WTC11 (cell line): ENCODE results near the gene ZNF710. TPM values are rescaled to one million over a fixed set of nuclear protein-coding genes. Genes with fewer than 3 reads are reported as not detected.

Experiments used
- ATAC-seq: fragments of 200-7000 bp; cut with Tn5 transposase; 2 replicates; pipeline ENCODE4 v1.10.0; 2021; ENCODE audit warnings: mild to moderate bottlenecking, moderate library complexity
- CTCF ChIA-PET: fragments of 300-600 bp; sonication (Branson Sonifier 250); formaldehyde crosslinking; loops from one replicate; lab custom pipeline; 2021; ENCODE audit warnings: antibody characterized with exemption; lab: Charles Lee
- POLR2A ChIA-PET: fragments of 350-600 bp; sonication (Branson Sonifier 250); formaldehyde crosslinking; loops from one replicate; lab custom pipeline; 2021; ENCODE audit warnings: antibody characterized with exemption; lab: Charles Lee
- DNase-seq: peaks from one replicate; pipeline ENCODE4 v3.0.0; 2021; ENCODE audit warnings: low spot score
- H3K27ac Mint-ChIP-seq: 2 replicates; pipeline ENCODE4 v1.8.0; 2021; ENCODE audit warnings: mixed read lengths
- H3K27me3 Mint-ChIP-seq: 2 replicates; pipeline ENCODE4 v1.8.0; 2021; ENCODE audit warnings: low read depth, mild to moderate bottlenecking, moderate library complexity, mixed read lengths
- H3K36me3 Mint-ChIP-seq: 2 replicates; pipeline ENCODE4 v1.8.0; 2021; ENCODE audit warnings: mixed read lengths
- H3K4me1 Mint-ChIP-seq: 2 replicates; pipeline ENCODE4 v1.8.0; 2022; ENCODE audit warnings: mixed read lengths
- H3K4me3 Mint-ChIP-seq: 2 replicates; pipeline ENCODE4 v1.8.0; 2021; ENCODE audit warnings: mild to moderate bottlenecking, moderate library complexity, mixed read lengths
- H3K9me3 Mint-ChIP-seq: 2 replicates; pipeline ENCODE4 v1.8.0; 2021; ENCODE audit warnings: mixed read lengths
- CREM ChIP-seq: sonication (generic); formaldehyde crosslinking; IDR thresholded peaks from 2 replicates; pipeline ENCODE4 v1.8.1; 2022; ENCODE audit warnings: mild to moderate bottlenecking, missing genetic modification reagents, moderate library complexity
- FOXP1 ChIP-seq: sonication (generic); formaldehyde crosslinking; IDR thresholded peaks from 2 replicates; pipeline ENCODE4 v1.8.0; 2022; ENCODE audit warnings: missing genetic modification reagents, mild to moderate bottlenecking, moderate library complexity, borderline replicate concordance
- GTF2I ChIP-seq: fragments of 250-450 bp; sonication (Bioruptor Pico); conservative IDR thresholded peaks from 2 replicates; pipeline ENCODE4 v1.4.0; 2021; ENCODE audit warnings: mild to moderate bottlenecking
- IRF2 ChIP-seq: sonication (generic); formaldehyde crosslinking; IDR thresholded peaks from 2 replicates; pipeline ENCODE4 v1.8.0; 2022; ENCODE audit warnings: low read depth, missing genetic modification reagents, borderline replicate concordance
- KAT7 ChIP-seq: sonication (generic); formaldehyde crosslinking; IDR thresholded peaks from 2 replicates; pipeline ENCODE4 v1.8.1; 2023; ENCODE audit warnings: missing genetic modification reagents, mild to moderate bottlenecking, borderline replicate concordance
- NFYB ChIP-seq: sonication (generic); formaldehyde crosslinking; conservative IDR thresholded peaks from 2 replicates; pipeline ENCODE4 v1.8.0; 2022; ENCODE audit warnings: low read depth, missing genetic modification reagents
- RELA ChIP-seq: sonication (generic); formaldehyde crosslinking; IDR thresholded peaks from 2 replicates; pipeline ENCODE4 v1.8.1; 2022; ENCODE audit warnings: missing genetic modification reagents, mild to moderate bottlenecking, borderline replicate concordance
- TEAD1 ChIP-seq: sonication (generic); formaldehyde crosslinking; IDR thresholded peaks from 2 replicates; pipeline ENCODE4 v1.8.0; 2022; ENCODE audit warnings: mild to moderate bottlenecking, missing genetic modification reagents
- ZNF121 ChIP-seq: sonication (generic); formaldehyde crosslinking; IDR thresholded peaks from 2 replicates; pipeline ENCODE4 v1.8.0; 2023; ENCODE audit warnings: missing genetic modification reagents
- ZNF263 ChIP-seq: sonication (generic); formaldehyde crosslinking; IDR thresholded peaks from 2 replicates; pipeline ENCODE4 v1.8.1; 2022; ENCODE audit warnings: low read depth, mild to moderate bottlenecking, moderate library complexity, missing genetic modification reagents
- total RNA-seq: library from RNA; stranded (reverse); gene quantifications from 3 replicates; pipeline ENCODE4 v1.2.3, GENCODE V29; 2021
- TF ChIP-seq, protein P1 (sequence below): sonication (generic); formaldehyde crosslinking; IDR thresholded peaks from 2 replicates; pipeline ENCODE4 v1.8.1; 2023; ENCODE audit warnings: mild to moderate bottlenecking, missing genetic modification reagents
- TF ChIP-seq, protein P2 (sequence below): sonication (generic); formaldehyde crosslinking; IDR thresholded peaks from 2 replicates; pipeline ENCODE4 v1.8.1; 2023; ENCODE audit warnings: mild to moderate bottlenecking, missing genetic modification reagents
- TF ChIP-seq, protein P3 (sequence below): sonication (generic); formaldehyde crosslinking; IDR thresholded peaks from 2 replicates; pipeline ENCODE4 v1.8.1; 2022; ENCODE audit warnings: low read depth, missing genetic modification reagents, borderline replicate concordance
- TF ChIP-seq, protein P4 (sequence below): sonication (generic); formaldehyde crosslinking; IDR thresholded peaks from 2 replicates; pipeline ENCODE4 v1.8.0; 2023; ENCODE audit warnings: mild to moderate bottlenecking, missing genetic modification reagents
- TF ChIP-seq, protein P5 (sequence below): sonication (generic); formaldehyde crosslinking; IDR thresholded peaks from 2 replicates; pipeline ENCODE4 v1.8.1; 2022; ENCODE audit warnings: low read depth, mild to moderate bottlenecking, moderate library complexity, missing genetic modification reagents, borderline replicate concordance
- TF ChIP-seq, protein P6 (sequence below): sonication (generic); formaldehyde crosslinking; conservative IDR thresholded peaks from 2 replicates; pipeline ENCODE4 v1.8.1; 2023; ENCODE audit warnings: mild to moderate bottlenecking, low read depth, missing genetic modification reagents, moderate library complexity
- TF ChIP-seq, protein P7 (sequence below): sonication (generic); formaldehyde crosslinking; IDR thresholded peaks from 2 replicates; pipeline ENCODE4 v1.8.0; 2022; ENCODE audit warnings: missing genetic modification reagents

The ZNF710 gene
- total RNA-seq, 1 experiment from 2014 or later, result 25.9 TPM

DNA sequence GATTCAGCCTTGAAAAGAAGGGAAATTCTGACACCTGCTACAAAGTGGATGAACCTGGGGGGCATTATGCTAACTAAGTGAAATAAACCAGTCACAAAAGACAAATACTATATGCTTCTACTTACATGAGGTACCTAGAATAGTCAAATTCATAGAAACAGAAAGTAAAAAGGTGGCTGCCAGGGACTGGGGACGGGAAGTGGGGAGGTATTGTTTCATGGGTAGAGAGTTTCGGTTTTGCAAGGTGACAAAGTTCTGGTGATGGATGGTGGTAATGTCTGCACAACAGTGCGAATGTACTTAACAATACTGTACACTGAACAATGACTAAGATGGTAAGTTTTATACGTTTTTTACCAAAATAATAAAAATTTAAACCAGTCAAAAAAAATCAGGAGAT is 96.4 kb downstream of the ZNF710 start:
- TF ChIP-seq GTF2I (CRISPR knock-in tag) (no peak), CREM (CRISPR knock-in tag) (no peak), ZNF263 (no peak), ZNF121 (no peak), KAT7 (CRISPR knock-in tag) (no peak), RELA (CRISPR knock-in tag) (no peak), TEAD1 (CRISPR knock-in tag) (no peak), IRF2 (CRISPR knock-in tag) (no peak), NFYB (CRISPR knock-in tag) (no peak), FOXP1 (no peak)
- TF ChIP-seq, protein P1, sequence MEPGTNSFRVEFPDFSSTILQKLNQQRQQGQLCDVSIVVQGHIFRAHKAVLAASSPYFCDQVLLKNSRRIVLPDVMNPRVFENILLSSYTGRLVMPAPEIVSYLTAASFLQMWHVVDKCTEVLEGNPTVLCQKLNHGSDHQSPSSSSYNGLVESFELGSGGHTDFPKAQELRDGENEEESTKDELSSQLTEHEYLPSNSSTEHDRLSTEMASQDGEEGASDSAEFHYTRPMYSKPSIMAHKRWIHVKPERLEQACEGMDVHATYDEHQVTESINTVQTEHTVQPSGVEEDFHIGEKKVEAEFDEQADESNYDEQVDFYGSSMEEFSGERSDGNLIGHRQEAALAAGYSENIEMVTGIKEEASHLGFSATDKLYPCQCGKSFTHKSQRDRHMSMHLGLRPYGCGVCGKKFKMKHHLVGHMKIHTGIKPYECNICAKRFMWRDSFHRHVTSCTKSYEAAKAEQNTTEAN (CRISPR knock-in tag), result no peak
- TF ChIP-seq, protein P2, sequence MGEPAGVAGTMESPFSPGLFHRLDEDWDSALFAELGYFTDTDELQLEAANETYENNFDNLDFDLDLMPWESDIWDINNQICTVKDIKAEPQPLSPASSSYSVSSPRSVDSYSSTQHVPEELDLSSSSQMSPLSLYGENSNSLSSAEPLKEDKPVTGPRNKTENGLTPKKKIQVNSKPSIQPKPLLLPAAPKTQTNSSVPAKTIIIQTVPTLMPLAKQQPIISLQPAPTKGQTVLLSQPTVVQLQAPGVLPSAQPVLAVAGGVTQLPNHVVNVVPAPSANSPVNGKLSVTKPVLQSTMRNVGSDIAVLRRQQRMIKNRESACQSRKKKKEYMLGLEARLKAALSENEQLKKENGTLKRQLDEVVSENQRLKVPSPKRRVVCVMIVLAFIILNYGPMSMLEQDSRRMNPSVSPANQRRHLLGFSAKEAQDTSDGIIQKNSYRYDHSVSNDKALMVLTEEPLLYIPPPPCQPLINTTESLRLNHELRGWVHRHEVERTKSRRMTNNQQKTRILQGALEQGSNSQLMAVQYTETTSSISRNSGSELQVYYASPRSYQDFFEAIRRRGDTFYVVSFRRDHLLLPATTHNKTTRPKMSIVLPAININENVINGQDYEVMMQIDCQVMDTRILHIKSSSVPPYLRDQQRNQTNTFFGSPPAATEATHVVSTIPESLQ (CRISPR knock-in tag), result no peak
- TF ChIP-seq, protein P3, sequence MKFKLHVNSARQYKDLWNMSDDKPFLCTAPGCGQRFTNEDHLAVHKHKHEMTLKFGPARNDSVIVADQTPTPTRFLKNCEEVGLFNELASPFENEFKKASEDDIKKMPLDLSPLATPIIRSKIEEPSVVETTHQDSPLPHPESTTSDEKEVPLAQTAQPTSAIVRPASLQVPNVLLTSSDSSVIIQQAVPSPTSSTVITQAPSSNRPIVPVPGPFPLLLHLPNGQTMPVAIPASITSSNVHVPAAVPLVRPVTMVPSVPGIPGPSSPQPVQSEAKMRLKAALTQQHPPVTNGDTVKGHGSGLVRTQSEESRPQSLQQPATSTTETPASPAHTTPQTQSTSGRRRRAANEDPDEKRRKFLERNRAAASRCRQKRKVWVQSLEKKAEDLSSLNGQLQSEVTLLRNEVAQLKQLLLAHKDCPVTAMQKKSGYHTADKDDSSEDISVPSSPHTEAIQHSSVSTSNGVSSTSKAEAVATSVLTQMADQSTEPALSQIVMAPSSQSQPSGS, result no peak
- TF ChIP-seq, protein P4, sequence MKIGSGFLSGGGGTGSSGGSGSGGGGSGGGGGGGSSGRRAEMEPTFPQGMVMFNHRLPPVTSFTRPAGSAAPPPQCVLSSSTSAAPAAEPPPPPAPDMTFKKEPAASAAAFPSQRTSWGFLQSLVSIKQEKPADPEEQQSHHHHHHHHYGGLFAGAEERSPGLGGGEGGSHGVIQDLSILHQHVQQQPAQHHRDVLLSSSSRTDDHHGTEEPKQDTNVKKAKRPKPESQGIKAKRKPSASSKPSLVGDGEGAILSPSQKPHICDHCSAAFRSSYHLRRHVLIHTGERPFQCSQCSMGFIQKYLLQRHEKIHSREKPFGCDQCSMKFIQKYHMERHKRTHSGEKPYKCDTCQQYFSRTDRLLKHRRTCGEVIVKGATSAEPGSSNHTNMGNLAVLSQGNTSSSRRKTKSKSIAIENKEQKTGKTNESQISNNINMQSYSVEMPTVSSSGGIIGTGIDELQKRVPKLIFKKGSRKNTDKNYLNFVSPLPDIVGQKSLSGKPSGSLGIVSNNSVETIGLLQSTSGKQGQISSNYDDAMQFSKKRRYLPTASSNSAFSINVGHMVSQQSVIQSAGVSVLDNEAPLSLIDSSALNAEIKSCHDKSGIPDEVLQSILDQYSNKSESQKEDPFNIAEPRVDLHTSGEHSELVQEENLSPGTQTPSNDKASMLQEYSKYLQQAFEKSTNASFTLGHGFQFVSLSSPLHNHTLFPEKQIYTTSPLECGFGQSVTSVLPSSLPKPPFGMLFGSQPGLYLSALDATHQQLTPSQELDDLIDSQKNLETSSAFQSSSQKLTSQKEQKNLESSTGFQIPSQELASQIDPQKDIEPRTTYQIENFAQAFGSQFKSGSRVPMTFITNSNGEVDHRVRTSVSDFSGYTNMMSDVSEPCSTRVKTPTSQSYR (CRISPR knock-in tag), result no peak
- TF ChIP-seq, protein P5, sequence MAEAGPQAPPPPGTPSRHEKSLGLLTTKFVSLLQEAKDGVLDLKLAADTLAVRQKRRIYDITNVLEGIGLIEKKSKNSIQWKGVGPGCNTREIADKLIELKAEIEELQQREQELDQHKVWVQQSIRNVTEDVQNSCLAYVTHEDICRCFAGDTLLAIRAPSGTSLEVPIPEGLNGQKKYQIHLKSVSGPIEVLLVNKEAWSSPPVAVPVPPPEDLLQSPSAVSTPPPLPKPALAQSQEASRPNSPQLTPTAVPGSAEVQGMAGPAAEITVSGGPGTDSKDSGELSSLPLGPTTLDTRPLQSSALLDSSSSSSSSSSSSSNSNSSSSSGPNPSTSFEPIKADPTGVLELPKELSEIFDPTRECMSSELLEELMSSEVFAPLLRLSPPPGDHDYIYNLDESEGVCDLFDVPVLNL, result no peak
- TF ChIP-seq, protein P6, sequence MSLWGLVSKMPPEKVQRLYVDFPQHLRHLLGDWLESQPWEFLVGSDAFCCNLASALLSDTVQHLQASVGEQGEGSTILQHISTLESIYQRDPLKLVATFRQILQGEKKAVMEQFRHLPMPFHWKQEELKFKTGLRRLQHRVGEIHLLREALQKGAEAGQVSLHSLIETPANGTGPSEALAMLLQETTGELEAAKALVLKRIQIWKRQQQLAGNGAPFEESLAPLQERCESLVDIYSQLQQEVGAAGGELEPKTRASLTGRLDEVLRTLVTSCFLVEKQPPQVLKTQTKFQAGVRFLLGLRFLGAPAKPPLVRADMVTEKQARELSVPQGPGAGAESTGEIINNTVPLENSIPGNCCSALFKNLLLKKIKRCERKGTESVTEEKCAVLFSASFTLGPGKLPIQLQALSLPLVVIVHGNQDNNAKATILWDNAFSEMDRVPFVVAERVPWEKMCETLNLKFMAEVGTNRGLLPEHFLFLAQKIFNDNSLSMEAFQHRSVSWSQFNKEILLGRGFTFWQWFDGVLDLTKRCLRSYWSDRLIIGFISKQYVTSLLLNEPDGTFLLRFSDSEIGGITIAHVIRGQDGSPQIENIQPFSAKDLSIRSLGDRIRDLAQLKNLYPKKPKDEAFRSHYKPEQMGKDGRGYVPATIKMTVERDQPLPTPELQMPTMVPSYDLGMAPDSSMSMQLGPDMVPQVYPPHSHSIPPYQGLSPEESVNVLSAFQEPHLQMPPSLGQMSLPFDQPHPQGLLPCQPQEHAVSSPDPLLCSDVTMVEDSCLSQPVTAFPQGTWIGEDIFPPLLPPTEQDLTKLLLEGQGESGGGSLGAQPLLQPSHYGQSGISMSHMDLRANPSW, result no peak
- TF ChIP-seq, protein P7, sequence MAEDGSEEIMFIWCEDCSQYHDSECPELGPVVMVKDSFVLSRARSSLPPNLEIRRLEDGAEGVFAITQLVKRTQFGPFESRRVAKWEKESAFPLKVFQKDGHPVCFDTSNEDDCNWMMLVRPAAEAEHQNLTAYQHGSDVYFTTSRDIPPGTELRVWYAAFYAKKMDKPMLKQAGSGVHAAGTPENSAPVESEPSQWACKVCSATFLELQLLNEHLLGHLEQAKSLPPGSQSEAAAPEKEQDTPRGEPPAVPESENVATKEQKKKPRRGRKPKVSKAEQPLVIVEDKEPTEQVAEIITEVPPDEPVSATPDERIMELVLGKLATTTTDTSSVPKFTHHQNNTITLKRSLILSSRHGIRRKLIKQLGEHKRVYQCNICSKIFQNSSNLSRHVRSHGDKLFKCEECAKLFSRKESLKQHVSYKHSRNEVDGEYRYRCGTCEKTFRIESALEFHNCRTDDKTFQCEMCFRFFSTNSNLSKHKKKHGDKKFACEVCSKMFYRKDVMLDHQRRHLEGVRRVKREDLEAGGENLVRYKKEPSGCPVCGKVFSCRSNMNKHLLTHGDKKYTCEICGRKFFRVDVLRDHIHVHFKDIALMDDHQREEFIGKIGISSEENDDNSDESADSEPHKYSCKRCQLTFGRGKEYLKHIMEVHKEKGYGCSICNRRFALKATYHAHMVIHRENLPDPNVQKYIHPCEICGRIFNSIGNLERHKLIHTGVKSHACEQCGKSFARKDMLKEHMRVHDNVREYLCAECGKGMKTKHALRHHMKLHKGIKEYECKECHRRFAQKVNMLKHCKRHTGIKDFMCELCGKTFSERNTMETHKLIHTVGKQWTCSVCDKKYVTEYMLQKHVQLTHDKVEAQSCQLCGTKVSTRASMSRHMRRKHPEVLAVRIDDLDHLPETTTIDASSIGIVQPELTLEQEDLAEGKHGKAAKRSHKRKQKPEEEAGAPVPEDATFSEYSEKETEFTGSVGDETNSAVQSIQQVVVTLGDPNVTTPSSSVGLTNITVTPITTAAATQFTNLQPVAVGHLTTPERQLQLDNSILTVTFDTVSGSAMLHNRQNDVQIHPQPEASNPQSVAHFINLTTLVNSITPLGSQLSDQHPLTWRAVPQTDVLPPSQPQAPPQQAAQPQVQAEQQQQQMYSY (CRISPR knock-in tag), result no peak
- ATAC-seq (no peak), DNase-seq (no peak)
- H3K36me3 Mint-ChIP-seq, result no peaks in the 10 kb centered on the region
- no peak overlapping the region for H3K27ac Mint-ChIP-seq
- peaks cover 20% of the 10 kb centered on the region for H3K27me3 Mint-ChIP-seq
- H3K9me3 Mint-ChIP-seq, result no peaks in the 10 kb centered on the region
- CTCF ChIA-PET, result no interaction called here
- H3K4me1 Mint-ChIP-seq, result peaks cover 38% of the 10 kb centered on the region
- H3K4me3 Mint-ChIP-seq, result no peak overlapping the region
- POLR2A ChIA-PET, result no interaction called here
